HG03565 (cell line): ENCODE results near the gene MC1R.
"Not testable (repeated sequence)": the region's sequence is repeated elsewhere in the genome, so short reads cannot be mapped to it uniquely, and the experiment has no call there.

Source experiments
- ATAC-seq: cut with Tn5 transposase; IDR thresholded peaks from one replicate; pipeline ENCODE4 v1.9.1; 2021; ENCODE audit warnings: mild to moderate bottlenecking, moderate library complexity; ENCODE audit not compliant: unreplicated experiment

The MC1R gene

GRCh38 chr16:89958068-89958467 lies 39.4 kb downstream of the MC1R start:
- ATAC-seq: no peak

DNA sequence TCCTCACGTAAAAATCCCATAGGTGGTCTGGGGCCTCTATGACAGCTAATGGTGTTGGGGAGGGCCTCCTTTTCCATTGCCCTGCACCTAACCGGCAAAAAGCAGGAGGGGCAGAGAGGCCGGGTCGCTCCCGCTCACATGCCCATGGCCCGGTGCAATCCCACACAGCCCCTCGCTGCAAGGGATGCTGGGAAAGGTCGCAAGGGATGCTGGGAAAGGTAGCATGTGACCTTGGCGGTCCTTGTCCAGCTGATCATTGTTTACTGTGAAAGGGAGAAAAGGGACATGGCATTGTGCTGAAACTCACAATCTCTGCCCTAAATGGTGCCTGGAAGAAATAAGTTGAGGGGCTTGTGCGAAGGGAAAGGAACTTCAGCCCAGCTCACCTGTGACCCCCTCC lies 39.9 kb downstream of the MC1R start:
- no peak for ATAC-seq

DNA sequence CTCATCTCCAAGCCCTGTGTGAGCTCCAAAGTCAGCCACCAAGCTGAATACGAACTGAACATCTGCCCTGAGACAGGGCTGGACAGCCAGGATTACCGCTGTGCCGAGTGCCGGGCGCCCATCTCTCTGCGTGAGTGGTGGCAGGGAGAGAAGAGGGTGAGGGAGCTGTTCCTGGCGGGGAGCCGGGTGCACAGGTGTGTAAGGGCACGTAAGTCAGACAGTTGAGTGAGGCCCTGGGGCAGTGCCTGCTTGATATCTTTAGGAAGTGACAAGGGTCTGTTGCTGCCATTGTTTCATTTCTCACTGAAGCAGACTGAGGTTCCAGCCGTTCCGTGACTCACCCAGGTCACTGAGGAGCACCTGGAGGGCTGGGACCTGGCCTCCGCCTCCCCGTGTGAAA lies 42.3 kb downstream of the MC1R start:
- no peak for ATAC-seq

DNA sequence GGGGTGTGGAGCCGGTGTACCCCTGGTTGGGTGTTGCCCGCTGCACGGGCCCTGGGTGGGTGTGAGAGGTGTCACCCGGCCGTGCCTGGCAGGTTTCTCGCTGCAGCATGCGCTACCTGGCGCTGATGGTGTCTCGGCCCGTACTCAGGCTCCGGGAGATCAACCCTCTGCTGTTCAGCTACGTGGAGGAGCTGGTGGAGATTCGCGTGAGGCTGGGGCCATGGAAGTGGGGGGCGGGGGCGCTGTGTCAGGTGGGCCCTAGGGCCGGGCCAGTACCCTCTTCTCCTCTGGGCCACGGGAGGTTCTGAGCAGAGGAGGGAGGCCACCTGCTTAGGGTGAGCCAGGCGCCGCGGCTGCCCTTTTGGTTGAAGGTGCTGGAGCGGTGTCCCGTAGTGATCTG lies 43.3 kb downstream of the MC1R start:
- no peak for ATAC-seq

- ATAC-seq: no peak
These were observed 44.3 kb downstream of the MC1R start for GRCh38 chr16:89962754-89963498.

- ATAC-seq: no peak
These were observed 45.5 kb downstream of the MC1R start for GRCh38 chr16:89964201-89964600.

DNA sequence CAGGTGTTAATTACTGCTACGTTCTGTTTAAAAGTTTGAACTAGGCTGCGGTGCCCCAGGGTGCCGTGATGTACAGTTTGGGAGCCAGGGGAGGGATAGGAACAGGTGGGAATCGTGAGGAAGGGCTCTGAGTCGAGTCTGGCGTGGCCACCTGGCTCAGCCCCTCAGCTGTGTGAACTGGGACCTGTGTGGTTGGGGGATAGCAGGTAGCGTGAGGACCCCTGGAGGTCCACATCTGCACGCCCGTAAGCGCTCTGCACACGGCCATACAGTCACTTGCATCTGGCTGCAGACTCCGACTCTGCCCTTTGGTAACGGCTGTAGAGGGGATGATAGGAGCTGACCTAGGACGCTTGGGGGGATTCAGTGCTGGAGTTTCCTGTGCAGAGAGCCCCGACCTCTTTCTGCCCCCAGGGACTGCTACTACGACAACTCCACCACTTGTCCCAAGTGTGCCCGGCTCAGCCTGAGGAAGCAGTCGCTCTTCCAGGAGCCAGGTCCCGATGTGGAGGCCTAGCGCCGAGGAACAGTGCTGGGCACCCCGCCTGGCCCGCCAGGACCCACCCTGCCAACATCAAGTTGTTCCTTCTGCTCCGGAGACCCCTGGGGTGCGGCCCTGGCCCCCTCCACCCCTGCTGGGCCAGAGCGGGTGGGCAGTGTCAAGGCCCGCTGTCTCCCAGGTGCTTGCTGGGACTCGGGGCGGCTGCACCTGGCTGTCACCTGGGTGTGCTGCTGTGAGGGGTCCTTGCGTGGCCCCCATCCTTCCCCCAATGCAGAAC lies 47.0 kb downstream of the MC1R start:
- no peak for ATAC-seq

DNA sequence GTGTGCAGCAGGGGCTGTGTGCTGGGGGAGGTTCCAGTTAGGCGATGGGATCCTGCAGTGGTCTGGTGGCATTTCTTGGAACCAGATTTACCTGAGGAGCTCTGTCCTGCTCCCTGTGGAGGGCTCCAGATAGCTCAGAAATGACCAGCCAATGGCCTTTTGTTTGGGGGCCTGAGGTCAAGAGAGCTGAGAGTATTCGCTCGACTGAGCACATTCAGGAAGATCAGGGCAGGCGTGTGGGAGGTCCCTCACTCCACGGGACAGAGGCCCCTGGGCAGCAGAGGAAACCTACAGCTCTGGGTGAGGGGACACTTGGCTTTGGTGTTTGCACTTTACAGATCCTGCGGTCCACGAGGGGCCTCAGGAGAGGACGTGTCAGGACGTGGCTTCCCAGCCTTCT lies 48.1 kb downstream of the MC1R start:
- ATAC-seq: no peak

DNA sequence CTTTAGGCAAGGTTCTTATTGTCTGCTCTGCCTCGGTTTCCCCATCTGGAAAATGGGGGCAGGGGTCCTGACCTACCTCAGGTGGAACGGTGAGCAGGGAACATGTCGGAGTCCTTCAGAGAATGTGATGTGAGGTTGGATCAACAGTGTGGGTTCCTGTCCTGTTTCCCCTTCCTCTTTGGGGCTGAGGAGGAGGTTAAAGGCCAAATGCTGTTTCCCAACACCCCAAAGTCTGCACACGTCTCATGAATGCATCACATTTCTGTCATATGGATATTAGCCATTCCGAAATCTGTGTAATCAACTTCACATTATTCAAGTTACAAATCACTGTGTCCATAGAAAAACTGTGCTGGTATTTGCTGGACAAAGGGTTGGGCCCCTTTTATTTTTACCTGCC lies 48.8 kb downstream of the MC1R start:
- ATAC-seq: not testable (repeated sequence)

DNA sequence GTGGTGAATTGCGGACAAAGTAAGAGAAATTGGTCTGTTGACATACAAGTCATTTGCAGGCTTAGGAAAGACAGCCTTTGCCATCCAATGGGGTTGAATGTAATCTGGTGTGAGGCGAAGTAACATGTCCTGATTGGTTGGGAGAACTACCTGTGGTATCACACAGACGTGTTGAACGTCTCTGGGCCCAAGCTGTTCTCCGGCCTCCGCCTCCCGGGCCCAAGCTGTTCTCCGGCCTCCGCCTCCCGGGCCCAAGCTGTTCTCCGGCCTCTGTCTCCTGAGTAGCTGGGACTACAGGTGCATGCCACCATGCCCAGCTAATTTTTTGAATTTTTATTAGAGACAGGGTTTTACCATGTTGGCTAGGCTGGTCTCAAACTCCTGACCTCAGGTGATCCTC lies 49.4 kb downstream of the MC1R start:
- ATAC-seq: not testable (repeated sequence)

DNA sequence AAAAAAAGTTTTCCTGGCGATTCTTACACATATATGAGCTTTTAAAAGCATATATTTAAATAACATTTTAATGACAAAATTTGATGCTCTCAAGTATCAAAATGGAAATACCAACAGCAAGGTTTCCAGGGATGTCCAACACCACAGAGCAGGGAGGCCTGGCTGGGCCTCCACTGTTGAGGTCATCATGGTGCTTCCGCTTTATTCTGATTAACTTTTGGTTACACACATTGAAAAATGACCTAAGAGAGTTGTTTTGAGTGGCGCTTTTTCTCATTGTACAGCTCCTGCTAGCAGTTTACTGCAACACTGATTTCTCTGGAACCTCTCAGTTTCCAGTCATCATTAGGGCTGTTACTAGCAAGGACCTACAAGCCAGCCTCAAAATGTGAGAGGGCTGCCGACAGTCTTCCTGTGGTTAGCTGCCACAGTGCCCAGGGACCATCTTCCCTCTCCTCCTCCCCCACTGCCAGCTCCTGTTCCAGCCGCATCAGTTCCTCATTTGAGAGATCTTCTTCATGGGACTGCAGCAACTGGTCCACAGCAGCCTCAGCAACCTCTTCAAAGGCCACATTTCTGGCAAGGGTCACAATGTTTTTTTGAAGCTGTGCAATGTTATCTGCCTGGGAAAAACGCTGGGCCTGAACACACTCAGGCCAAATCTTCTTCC lies 51.2 kb downstream of the MC1R start:
- no peak for ATAC-seq
